HUES6 (cell line): ENCODE measurements around the gene STAT5B.
"Not testable (repeated sequence)": the region's sequence is repeated elsewhere in the genome, so short reads cannot be mapped to it uniquely, and the experiment has no call there.

ENCODE experiments used
- H3K27ac ChIP-seq: 2 replicates; pipeline ENCODE4 v1.7.0; 2013; ENCODE audit warnings: low read depth, mild to moderate bottlenecking, low read length, inconsistent platforms
- H3K27me3 ChIP-seq: 2 replicates; pipeline ENCODE4 v1.6.1; 2013; ENCODE audit warnings: low read length; ENCODE audit not compliant: control insufficient read depth, insufficient read depth
- H3K36me3 ChIP-seq: 2 replicates; pipeline ENCODE4 v1.6.1; 2013; ENCODE audit warnings: low read length; ENCODE audit not compliant: control insufficient read depth, insufficient read depth
- H3K4me1 ChIP-seq: 2 replicates; pipeline ENCODE4 v1.6.1; 2013; ENCODE audit warnings: low read length; ENCODE audit not compliant: control insufficient read depth, insufficient read depth
- H3K4me3 ChIP-seq: 2 replicates; pipeline ENCODE4 v1.5.1; 2013; ENCODE audit warnings: low read depth, low read length
- H3K9ac ChIP-seq: one replicate; pipeline ENCODE4 v1.6.1; 2013; ENCODE audit warnings: mild to moderate bottlenecking, low read length
- H3K9me3 ChIP-seq: 2 replicates; pipeline ENCODE4 v1.6.1; 2013; ENCODE audit warnings: low read depth, low read length; ENCODE audit not compliant: control insufficient read depth, insufficient read depth

Gene STAT5B

GRCh38 chr17:42244116-42244515 lies 32.1 kb downstream of the STAT5B start:
- not testable (repeated sequence) for H3K27ac ChIP-seq, H3K9me3 ChIP-seq, H3K27me3 ChIP-seq, H3K4me3 ChIP-seq, H3K4me1 ChIP-seq, H3K36me3 ChIP-seq, H3K9ac ChIP-seq

GRCh38 chr17:42243493-42243982 lies 32.7 kb downstream of the STAT5B start:
- Histone ChIP-seq H3K9me3 (no peaks in the 10 kb centered on the region), H3K36me3 (no peaks in the 10 kb centered on the region), H3K9ac (no peak overlapping the region), H3K4me3 (no peak overlapping the region), H3K4me1 (peaks cover 6% of the 10 kb centered on the region), H3K27me3 (no peaks in the 10 kb centered on the region), H3K27ac (no peak overlapping the region)

GRCh38 chr17:42241871-42242270 lies 34.3 kb downstream of the STAT5B start:
- Histone ChIP-seq H3K9me3 (no peaks in the 10 kb centered on the region), H3K9ac (no peak overlapping the region), H3K4me3 (no peak overlapping the region), H3K4me1 (peaks cover 4% of the 10 kb centered on the region), H3K27me3 (no peaks in the 10 kb centered on the region), H3K36me3 (no peaks in the 10 kb centered on the region), H3K27ac (no peak overlapping the region)

GRCh38 chr17:42240863-42241262 lies 35.3 kb downstream of the STAT5B start:
- not testable (repeated sequence) for H3K36me3 ChIP-seq, H3K4me1 ChIP-seq, H3K9me3 ChIP-seq, H3K4me3 ChIP-seq, H3K27ac ChIP-seq, H3K27me3 ChIP-seq, H3K9ac ChIP-seq

- Histone ChIP-seq H3K27ac (no peak overlapping the region), H3K36me3 (no peaks in the 10 kb centered on the region), H3K9me3 (no peaks in the 10 kb centered on the region)
These were observed 36.0 kb downstream of the STAT5B start for GRCh38 chr17:42240201-42240600.

GRCh38 chr17:42239576-42239975 lies 36.6 kb downstream of the STAT5B start:
- H3K9me3 ChIP-seq, H3K36me3 ChIP-seq, H3K4me1 ChIP-seq, H3K4me3 ChIP-seq, H3K9ac ChIP-seq, H3K27me3 ChIP-seq, H3K27ac ChIP-seq: not testable (repeated sequence)

More at GRCh38 chr17:42240201-42240600, 36.0 kb downstream of the STAT5B start:
- H3K4me3 ChIP-seq, result no peak overlapping the region
- no peak overlapping the region for H3K9ac ChIP-seq
- no peaks in the 10 kb centered on the region for H3K27me3 ChIP-seq
- H3K4me1 ChIP-seq, result peaks cover 4% of the 10 kb centered on the region

GRCh38 chr17:42236760-42237159 lies 39.4 kb downstream of the STAT5B start:
- H3K27ac ChIP-seq, result no peak overlapping the region

GRCh38 chr17:42233994-42234393 lies 42.2 kb downstream of the STAT5B start:
- Histone ChIP-seq H3K4me1 (no peaks in the 10 kb centered on the region), H3K27me3 (no peaks in the 10 kb centered on the region), H3K9ac (no peak overlapping the region), H3K9me3 (no peaks in the 10 kb centered on the region), H3K27ac (no peak overlapping the region), H3K4me3 (no peak overlapping the region), H3K36me3 (peaks cover 4% of the 10 kb centered on the region)

More at GRCh38 chr17:42236760-42237159, 39.4 kb downstream of the STAT5B start:
- peaks cover 2% of the 10 kb centered on the region for H3K36me3 ChIP-seq
- no peaks in the 10 kb centered on the region for H3K4me1 ChIP-seq
- no peak overlapping the region for H3K9ac ChIP-seq
- no peak overlapping the region for H3K4me3 ChIP-seq
- H3K27me3 ChIP-seq, result no peaks in the 10 kb centered on the region
- H3K9me3 ChIP-seq, result no peaks in the 10 kb centered on the region

- H3K27me3 ChIP-seq, result no peaks in the 10 kb centered on the region
- no peak overlapping the region for H3K27ac ChIP-seq
- no peaks in the 10 kb centered on the region for H3K4me1 ChIP-seq
- no peaks in the 10 kb centered on the region for H3K9me3 ChIP-seq
- peaks cover 4% of the 10 kb centered on the region for H3K36me3 ChIP-seq
- H3K9ac ChIP-seq, result no peak overlapping the region
- H3K4me3 ChIP-seq, result no peak overlapping the region
These were observed 43.0 kb downstream of the STAT5B start for GRCh38 chr17:42233156-42233555.

- H3K36me3 ChIP-seq, result peaks cover 8% of the 10 kb centered on the region
- H3K4me3 ChIP-seq, result no peak overlapping the region
These were observed 46.0 kb downstream of the STAT5B start for GRCh38 chr17:42230225-42230624.

GRCh38 chr17:42227849-42228700 lies 48.1 kb downstream of the STAT5B start:
- Histone ChIP-seq H3K9me3 (no peaks in the 10 kb centered on the region), H3K4me3 (no peak overlapping the region), H3K27me3 (no peaks in the 10 kb centered on the region), H3K9ac (no peak overlapping the region), H3K4me1 (no peaks in the 10 kb centered on the region), H3K36me3 (peaks cover 25% of the 10 kb centered on the region), H3K27ac (no peak overlapping the region)

More at GRCh38 chr17:42230225-42230624, 46.0 kb downstream of the STAT5B start:
- no peak overlapping the region for H3K27ac ChIP-seq
- no peaks in the 10 kb centered on the region for H3K4me1 ChIP-seq
- H3K27me3 ChIP-seq, result no peaks in the 10 kb centered on the region
- no peak overlapping the region for H3K9ac ChIP-seq
- no peaks in the 10 kb centered on the region for H3K9me3 ChIP-seq
